Lower leg skin (tissue), 4 donors: Measurements from ENCODE around the gene IL17RA. TPM values are rescaled to one million over a fixed set of nuclear protein-coding genes. Genes with fewer than 3 reads are reported as not detected.

Source experiments
- DNase-seq, 2 donors: peaks; one replicate each; pipeline ENCODE4 v3.0.0-alpha.2; 2019; ENCODE audit warnings: low spot score in 2 of 2
- H3K4me3 ChIP-seq: fragments of 200-600 bp; sonication (generic); 2 replicates; pipeline ENCODE4 v1.5.1; 2017; ENCODE audit warnings: mild to moderate bottlenecking, low read depth; ENCODE audit not compliant: poor library complexity, severe bottlenecking
- CTCF ChIP-seq, 3 donors: fragments of 450-650 bp; IDR thresholded peaks; one replicate each; pipeline ENCODE4 v1.5.1; 2016; ENCODE audit warnings: antibody characterized with exemption in 3 of 3, mild to moderate bottlenecking in 3 of 3, moderate library complexity in 2 of 3
- POLR2A ChIP-seq, 2 donors: fragments of 450-650 bp; IDR thresholded peaks; one replicate each; pipeline ENCODE4 v1.6.1; 2016 to 2017; ENCODE audit warnings: antibody characterized with exemption in 2 of 2, mild to moderate bottlenecking in 1 of 2, moderate library complexity in 1 of 2
- WGBS, 2 donors: methylation state at CpG; one replicate each; pipeline ENCODE4 v1.1.5; 2018; 5-methylcytosine and 5-hydroxymethylcytosine counted together
- intact Hi-C: fragments of 100-400 bp; cut with DNase I; formaldehyde crosslinking; loops from one replicate; pipeline ENCODE4 v1.15.0; 2023; ENCODE audit warnings: low total_unique reads
- total RNA-seq, 4 donors: library from RNA; depleted of rRNA; stranded (reverse); fragments of >200 nt; gene quantifications; one replicate each; pipeline ENCODE4 v1.1.0, GENCODE V29; 2016

Gene IL17RA
- total RNA-seq, 4 donors from 2014 or later: 17.6 to 30.6 (median 21.3) TPM

GRCh38 chr22:17114173-17114897, 29.5 kb downstream of the IL17RA start:
- WGBS, 2 donors: 64 to 65% methylated on average over 13 of the region's 13 CpGs
- TF ChIP-seq POLR2A (IDR thresholded peaks at IDR 0.05) (no peak), CTCF (IDR thresholded peaks at IDR 0.05) (no peak)
- intact Hi-C loops: no loop called here
- no peak for DNase-seq
- no peak overlapping the region for H3K4me3 ChIP-seq

GRCh38 chr22:17114898-17115235, 30.1 kb downstream of the IL17RA start:
- no peak for DNase-seq
- intact Hi-C loops: no loop called here
- H3K4me3 ChIP-seq: no peak overlapping the region
- 79 to 80% methylated on average over 9 of the region's 9 CpGs for WGBS, 2 donors
- TF ChIP-seq POLR2A (IDR thresholded peaks at IDR 0.05) (no peak), CTCF (IDR thresholded peaks at IDR 0.05) (no peak)

GRCh38 chr22:17115236-17115635, 30.4 kb downstream of the IL17RA start:
- 40 to 54% methylated on average over 4 of the region's 4 CpGs for WGBS, 2 donors
- DNase-seq: no peak
- no peak overlapping the region for H3K4me3 ChIP-seq
- intact Hi-C loops: no loop called here
- TF ChIP-seq CTCF (IDR thresholded peaks at IDR 0.05) (no peak), POLR2A (IDR thresholded peaks at IDR 0.05) (no peak)

GRCh38 chr22:17115945-17116565, 31.3 kb downstream of the IL17RA start:
- H3K4me3 ChIP-seq: no peak overlapping the region
- intact Hi-C loops: no loop called here
- no peak for DNase-seq
- no peak for TF ChIP-seq POLR2A (IDR thresholded peaks at IDR 0.05)
- 31 to 41% methylated on average over 5 of the region's 5 CpGs for WGBS, 2 donors

GRCh38 chr22:17116572-17117330, 32.0 kb downstream of the IL17RA start:
- WGBS, 2 donors: 56 to 59% methylated on average over 6 of the region's 6 CpGs
- no peak for DNase-seq
- H3K4me3 ChIP-seq: no peak overlapping the region
- TF ChIP-seq CTCF (IDR thresholded peaks at IDR 0.05) (no peak), POLR2A (IDR thresholded peaks at IDR 0.05) (no peak)
- intact Hi-C loops: no loop called here

- 61 to 80% methylated on average over 3 of the region's 3 CpGs for WGBS, 2 donors
- intact Hi-C loops: no loop called here
- no peak for DNase-seq
- no peak for TF ChIP-seq CTCF (IDR thresholded peaks at IDR 0.05)
- no peak for TF ChIP-seq POLR2A (IDR thresholded peaks at IDR 0.05)
- H3K4me3 ChIP-seq: no peak overlapping the region
Measured at GRCh38 chr22:17117400-17117799, 32.6 kb downstream of the IL17RA start.
